ENCODE data around the gene AP5S1.

DNA sequence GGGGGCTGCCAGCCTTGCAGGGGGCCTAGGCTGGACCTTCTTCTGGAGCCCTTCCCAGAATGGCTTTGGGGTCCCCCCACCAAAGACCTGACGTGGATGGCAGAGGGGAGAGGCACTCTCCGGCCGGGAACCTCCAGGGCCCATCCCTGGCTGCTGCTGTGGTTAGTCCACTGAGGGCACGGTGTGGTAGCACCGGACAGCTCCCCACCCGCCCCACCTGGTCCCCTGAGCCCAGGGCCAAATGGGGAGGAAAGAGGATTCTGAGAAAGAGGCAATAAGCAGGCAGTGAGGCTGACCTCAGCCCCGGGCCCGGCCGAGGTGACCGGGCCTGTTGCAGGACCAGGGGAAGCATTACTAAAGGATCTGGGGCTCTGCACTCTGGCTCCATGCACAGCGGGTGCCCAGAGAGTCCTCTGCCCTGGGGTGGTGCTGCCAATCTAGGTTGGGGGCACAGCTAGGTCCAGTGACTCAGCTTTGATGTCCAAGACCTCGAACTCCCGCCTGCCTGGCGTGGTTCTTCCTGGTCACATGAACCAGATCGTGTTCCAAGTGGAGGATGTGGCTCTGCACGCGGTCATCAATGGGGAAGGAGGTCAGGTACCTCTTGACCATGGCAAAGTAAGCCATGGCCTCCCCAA is 36.0 kb upstream of the AP5S1 start:
- TF ChIP-seq, protein P1, sequence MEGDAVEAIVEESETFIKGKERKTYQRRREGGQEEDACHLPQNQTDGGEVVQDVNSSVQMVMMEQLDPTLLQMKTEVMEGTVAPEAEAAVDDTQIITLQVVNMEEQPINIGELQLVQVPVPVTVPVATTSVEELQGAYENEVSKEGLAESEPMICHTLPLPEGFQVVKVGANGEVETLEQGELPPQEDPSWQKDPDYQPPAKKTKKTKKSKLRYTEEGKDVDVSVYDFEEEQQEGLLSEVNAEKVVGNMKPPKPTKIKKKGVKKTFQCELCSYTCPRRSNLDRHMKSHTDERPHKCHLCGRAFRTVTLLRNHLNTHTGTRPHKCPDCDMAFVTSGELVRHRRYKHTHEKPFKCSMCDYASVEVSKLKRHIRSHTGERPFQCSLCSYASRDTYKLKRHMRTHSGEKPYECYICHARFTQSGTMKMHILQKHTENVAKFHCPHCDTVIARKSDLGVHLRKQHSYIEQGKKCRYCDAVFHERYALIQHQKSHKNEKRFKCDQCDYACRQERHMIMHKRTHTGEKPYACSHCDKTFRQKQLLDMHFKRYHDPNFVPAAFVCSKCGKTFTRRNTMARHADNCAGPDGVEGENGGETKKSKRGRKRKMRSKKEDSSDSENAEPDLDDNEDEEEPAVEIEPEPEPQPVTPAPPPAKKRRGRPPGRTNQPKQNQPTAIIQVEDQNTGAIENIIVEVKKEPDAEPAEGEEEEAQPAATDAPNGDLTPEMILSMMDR (conservative IDR thresholded peaks at IDR 0.05): no peak
- no peak for TF ChIP-seq ZFX (IDR thresholded peaks at IDR 0.05)
